H1 (cell line): ENCODE results near the gene FKBP1B. TPM values are rescaled to one million over a fixed set of nuclear protein-coding genes. Genes with fewer than 3 reads are reported as not detected.

Source experiments
- CBX5 ChIP-seq: fragments of 300-800, 300-1000 bp; sonication (generic); IDR thresholded peaks from 2 replicates; pipeline ENCODE4 v1.7.1; 2016; ENCODE audit warnings: antibody characterized with exemption, low read length, low read depth
- CEBPB ChIP-seq: IDR thresholded peaks from 2 replicates; pipeline ENCODE4 v1.6.1; 2012; ENCODE audit warnings: low read depth, low read length
- CTBP2 ChIP-seq: IDR thresholded peaks from 2 replicates; pipeline ENCODE4 v1.7.0; 2011; ENCODE audit warnings: borderline replicate concordance, mild to moderate bottlenecking, moderate library complexity, mixed read lengths, low read length; ENCODE audit not compliant: insufficient read depth, insufficient read length
- EP300 ChIP-seq, 2 experiments: IDR thresholded peaks; 1 replicate in 1 of 2; 2 replicates in 1 of 2; pipeline ENCODE4 v1.6.1; 2011 to 2012; ENCODE audit warnings: low read depth in 2 of 2, low read length in 2 of 2, mild to moderate bottlenecking in 2 of 2, borderline replicate concordance in 1 of 2, inconsistent platforms in 1 of 2, moderate library complexity in 1 of 2
- FOSL1 ChIP-seq: IDR thresholded peaks from 2 replicates; pipeline ENCODE4 v1.6.1; 2011; ENCODE audit warnings: mild to moderate bottlenecking, low read depth, low read length, moderate library complexity; ENCODE audit not compliant: insufficient read depth
- RFX5 ChIP-seq: IDR thresholded peaks from 2 replicates; pipeline ENCODE4 v1.6.1; 2011; ENCODE audit warnings: low read depth, low read length, improper control_type of control experiment, borderline replicate concordance
- SP4 ChIP-seq: IDR thresholded peaks from 2 replicates; pipeline ENCODE4 v1.6.1; 2012; ENCODE audit warnings: low read length, inconsistent platforms
- polyA plus RNA-seq, 7 experiments: library from polyadenylated mRNA; depleted of rRNA in 3 of 7; stranded (reverse) in 5 of 7; unstranded in 2 of 7; fragments of >200 nt in 5 of 7; fragments of 200-250 nt in 2 of 7; gene quantifications; 1 replicate in 5 of 7; 2 replicates in 1 of 7; 4 replicates in 1 of 7; pipeline versions ENCODE4 v1.2.1 to v1.2.3, GENCODE V29; 2011 to 2013; ENCODE audit warnings: missing spikeins in 2 of 7, mixed read lengths in 2 of 7
- total RNA-seq: library from RNA; stranded (reverse); fragmentation: NEBNext Ultra II Directional; extraction: Animal tissue kit (Norgen Biotek cat#: 25700); gene quantifications from 2 replicates; pipeline ENCODE4 v1.2.1, GENCODE V29; 2021
- TF ChIP-seq, protein P1 (sequence below): fragments of 300-600 bp; sonication (generic); IDR thresholded peaks from 2 replicates; pipeline ENCODE4 v1.7.1; 2012; ENCODE audit warnings: low read length, moderate library complexity, mild to moderate bottlenecking, inconsistent platforms; ENCODE audit not compliant: insufficient replicate concordance

FKBP1B gene
- total and polyA plus RNA-seq, 2 of the 8 experiments (the other 6 are each of a cell fraction or from before 2014, with no cell fraction given): 50.8 to 151 TPM

GRCh38 chr2:24088821-24089359 is 39.3 kb downstream of the FKBP1B start (continued):
- TF ChIP-seq, protein P1, sequence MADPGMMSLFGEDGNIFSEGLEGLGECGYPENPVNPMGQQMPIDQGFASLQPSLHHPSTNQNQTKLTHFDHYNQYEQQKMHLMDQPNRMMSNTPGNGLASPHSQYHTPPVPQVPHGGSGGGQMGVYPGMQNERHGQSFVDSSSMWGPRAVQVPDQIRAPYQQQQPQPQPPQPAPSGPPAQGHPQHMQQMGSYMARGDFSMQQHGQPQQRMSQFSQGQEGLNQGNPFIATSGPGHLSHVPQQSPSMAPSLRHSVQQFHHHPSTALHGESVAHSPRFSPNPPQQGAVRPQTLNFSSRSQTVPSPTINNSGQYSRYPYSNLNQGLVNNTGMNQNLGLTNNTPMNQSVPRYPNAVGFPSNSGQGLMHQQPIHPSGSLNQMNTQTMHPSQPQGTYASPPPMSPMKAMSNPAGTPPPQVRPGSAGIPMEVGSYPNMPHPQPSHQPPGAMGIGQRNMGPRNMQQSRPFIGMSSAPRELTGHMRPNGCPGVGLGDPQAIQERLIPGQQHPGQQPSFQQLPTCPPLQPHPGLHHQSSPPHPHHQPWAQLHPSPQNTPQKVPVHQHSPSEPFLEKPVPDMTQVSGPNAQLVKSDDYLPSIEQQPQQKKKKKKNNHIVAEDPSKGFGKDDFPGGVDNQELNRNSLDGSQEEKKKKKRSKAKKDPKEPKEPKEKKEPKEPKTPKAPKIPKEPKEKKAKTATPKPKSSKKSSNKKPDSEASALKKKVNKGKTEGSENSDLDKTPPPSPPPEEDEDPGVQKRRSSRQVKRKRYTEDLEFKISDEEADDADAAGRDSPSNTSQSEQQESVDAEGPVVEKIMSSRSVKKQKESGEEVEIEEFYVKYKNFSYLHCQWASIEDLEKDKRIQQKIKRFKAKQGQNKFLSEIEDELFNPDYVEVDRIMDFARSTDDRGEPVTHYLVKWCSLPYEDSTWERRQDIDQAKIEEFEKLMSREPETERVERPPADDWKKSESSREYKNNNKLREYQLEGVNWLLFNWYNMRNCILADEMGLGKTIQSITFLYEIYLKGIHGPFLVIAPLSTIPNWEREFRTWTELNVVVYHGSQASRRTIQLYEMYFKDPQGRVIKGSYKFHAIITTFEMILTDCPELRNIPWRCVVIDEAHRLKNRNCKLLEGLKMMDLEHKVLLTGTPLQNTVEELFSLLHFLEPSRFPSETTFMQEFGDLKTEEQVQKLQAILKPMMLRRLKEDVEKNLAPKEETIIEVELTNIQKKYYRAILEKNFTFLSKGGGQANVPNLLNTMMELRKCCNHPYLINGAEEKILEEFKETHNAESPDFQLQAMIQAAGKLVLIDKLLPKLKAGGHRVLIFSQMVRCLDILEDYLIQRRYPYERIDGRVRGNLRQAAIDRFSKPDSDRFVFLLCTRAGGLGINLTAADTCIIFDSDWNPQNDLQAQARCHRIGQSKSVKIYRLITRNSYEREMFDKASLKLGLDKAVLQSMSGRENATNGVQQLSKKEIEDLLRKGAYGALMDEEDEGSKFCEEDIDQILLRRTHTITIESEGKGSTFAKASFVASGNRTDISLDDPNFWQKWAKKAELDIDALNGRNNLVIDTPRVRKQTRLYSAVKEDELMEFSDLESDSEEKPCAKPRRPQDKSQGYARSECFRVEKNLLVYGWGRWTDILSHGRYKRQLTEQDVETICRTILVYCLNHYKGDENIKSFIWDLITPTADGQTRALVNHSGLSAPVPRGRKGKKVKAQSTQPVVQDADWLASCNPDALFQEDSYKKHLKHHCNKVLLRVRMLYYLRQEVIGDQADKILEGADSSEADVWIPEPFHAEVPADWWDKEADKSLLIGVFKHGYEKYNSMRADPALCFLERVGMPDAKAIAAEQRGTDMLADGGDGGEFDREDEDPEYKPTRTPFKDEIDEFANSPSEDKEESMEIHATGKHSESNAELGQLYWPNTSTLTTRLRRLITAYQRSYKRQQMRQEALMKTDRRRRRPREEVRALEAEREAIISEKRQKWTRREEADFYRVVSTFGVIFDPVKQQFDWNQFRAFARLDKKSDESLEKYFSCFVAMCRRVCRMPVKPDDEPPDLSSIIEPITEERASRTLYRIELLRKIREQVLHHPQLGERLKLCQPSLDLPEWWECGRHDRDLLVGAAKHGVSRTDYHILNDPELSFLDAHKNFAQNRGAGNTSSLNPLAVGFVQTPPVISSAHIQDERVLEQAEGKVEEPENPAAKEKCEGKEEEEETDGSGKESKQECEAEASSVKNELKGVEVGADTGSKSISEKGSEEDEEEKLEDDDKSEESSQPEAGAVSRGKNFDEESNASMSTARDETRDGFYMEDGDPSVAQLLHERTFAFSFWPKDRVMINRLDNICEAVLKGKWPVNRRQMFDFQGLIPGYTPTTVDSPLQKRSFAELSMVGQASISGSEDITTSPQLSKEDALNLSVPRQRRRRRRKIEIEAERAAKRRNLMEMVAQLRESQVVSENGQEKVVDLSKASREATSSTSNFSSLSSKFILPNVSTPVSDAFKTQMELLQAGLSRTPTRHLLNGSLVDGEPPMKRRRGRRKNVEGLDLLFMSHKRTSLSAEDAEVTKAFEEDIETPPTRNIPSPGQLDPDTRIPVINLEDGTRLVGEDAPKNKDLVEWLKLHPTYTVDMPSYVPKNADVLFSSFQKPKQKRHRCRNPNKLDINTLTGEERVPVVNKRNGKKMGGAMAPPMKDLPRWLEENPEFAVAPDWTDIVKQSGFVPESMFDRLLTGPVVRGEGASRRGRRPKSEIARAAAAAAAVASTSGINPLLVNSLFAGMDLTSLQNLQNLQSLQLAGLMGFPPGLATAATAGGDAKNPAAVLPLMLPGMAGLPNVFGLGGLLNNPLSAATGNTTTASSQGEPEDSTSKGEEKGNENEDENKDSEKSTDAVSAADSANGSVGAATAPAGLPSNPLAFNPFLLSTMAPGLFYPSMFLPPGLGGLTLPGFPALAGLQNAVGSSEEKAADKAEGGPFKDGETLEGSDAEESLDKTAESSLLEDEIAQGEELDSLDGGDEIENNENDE: no peak
- TF ChIP-seq CEBPB (no peak), EP300 (IDR thresholded peaks at IDR 0.05; ENCODE audit: borderline replicate concordance in 1 of 2, low read depth in 2 of 2, low read length in 2 of 2) (no peak), SP4 (no peak), FOSL1 (no peak), CBX5 (no peak), RFX5 (no peak), CTBP2 (no peak)
